Measurements from ENCODE around the gene CALCR.

The CALCR gene

GRCh38 chr7:93448176-93448575, 126.3 kb downstream of the CALCR start:
- no peak for DNase-seq (ENCODE audit: low read depth in 2 of 2)

- no peak for DNase-seq (ENCODE audit: low read depth in 2 of 2)
Observed at GRCh38 chr7:93447509-93447908, 127.0 kb downstream of the CALCR start.

- peak; percentile 9 to 15 for DNase-seq (ENCODE audit: low read depth in 2 of 2)
Observed at GRCh38 chr7:93442478-93443224, 131.9 kb downstream of the CALCR start.

- DNase-seq (ENCODE audit: low read depth in 2 of 2), result no peak
Observed at GRCh38 chr7:93435791-93436190, 138.7 kb downstream of the CALCR start.

GRCh38 chr7:93432130-93432529, 142.4 kb downstream of the CALCR start:
- DNase-seq (ENCODE audit: low read depth in 2 of 2), result no peak

- no peak for DNase-seq (ENCODE audit: low read depth in 2 of 2)
Observed at GRCh38 chr7:93430917-93431588, 143.5 kb downstream of the CALCR start.

DNA sequence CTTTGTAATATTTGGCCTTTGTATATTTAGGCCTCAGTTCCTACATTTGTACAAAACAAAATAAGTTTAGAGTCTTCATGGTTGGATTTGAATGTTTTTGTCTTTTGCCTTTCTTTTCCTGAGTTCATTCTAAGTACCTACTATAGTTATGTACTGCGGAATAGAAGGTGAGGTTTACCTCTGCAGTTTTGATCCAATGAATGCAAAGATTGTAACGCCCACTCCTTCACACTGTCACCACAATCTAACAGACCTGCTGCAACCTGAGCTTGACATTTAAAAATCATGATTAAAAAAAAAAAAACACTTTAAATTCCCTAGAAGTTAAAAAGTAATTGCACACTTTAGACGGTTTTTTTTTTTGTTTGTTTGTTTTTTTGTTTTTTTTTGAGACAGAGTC, 145.0 kb downstream of the CALCR start:
- no peak for DNase-seq (ENCODE audit: low read depth in 2 of 2)

- DNase-seq (ENCODE audit: low read depth in 2 of 2), result no peak
Observed at GRCh38 chr7:93427107-93427506, 147.4 kb downstream of the CALCR start.

DNA sequence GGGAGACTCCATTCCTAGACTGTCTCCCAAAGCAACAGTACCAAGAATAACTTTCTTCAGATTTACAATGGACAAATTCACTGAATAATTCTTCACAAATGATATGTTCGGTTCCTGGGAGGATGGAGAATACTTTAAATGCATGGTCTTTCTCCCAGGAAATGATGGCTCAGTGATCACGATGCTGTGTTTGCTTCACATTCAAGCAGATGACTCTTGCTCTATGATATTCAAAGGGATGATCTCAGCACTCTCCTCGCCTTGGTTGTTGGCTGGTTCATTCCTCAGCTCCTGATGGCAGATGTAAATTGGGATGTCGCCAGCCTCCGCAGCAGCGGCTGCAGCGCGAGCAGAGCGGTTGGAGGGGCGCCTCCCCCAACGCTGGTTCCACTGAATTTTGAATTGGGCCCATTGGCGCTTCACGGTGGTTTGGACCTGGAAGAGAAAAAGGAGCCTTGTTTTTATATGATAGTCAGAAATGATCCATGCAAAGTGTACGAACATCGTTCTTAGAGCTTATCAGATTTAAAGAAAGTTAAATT, 148.3 kb downstream of the CALCR start:
- no peak for DNase-seq (ENCODE audit: low read depth in 2 of 2)

DNA sequence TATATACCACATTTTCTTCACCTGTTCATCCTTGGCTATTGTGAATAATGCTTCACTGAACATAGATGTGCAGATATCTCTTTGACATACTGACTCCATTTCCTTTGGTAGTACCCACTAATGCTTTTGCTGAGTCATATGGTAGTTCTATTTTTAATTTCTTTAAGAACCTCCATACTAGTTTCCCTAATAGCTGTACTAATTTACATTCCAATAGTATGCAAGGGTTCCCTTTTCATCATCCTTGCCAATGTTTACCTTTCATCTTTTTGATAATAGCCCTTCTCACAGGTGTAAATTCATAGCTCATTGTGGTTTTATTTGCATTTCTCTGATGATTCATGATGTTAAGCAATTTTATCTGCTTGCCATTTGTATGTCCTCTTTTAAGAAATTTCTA, 159.9 kb downstream of the CALCR start:
- no peak for DNase-seq (ENCODE audit: low read depth in 2 of 2)

DNA sequence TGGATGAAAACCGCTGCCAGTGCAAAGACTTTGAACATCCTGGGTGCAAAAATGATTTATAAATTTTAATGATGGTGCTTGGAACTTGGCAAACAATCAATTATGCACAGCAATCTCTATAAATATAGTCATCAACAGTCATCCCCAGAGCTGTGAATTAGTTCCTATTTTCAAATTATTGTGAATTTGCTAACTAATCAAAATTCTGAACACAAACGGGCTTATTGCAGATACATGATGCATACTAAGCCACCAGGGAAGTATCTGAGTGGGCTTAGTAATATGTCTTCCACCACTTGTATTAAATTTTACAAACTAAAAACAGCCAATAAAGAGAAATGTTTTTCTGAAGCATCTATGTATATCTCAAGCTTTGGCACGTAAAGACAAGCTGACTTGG, 165.2 kb downstream of the CALCR start:
- DNase-seq (ENCODE audit: low read depth in 2 of 2), result no peak

DNA sequence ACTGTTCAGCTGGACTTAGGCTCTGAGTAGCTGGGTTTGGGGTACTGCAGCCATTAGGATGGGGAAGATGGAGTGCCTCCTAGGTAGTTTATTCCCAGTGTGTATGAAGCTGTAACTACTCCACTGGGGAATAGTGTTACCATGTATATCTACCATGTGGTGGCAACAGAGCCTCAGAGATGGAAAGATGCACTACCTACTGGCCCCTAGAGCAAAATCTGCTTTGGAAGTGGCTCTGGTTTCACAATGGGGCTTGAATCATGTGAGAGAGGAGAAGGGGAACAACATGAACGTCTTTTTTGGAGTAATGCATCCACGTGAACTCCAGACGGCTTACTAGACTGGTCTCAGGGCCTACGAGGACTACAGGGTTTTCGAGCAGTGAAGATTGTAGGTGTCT, 167.3 kb downstream of the CALCR start:
- no peak for DNase-seq (ENCODE audit: low read depth in 2 of 2)

DNA sequence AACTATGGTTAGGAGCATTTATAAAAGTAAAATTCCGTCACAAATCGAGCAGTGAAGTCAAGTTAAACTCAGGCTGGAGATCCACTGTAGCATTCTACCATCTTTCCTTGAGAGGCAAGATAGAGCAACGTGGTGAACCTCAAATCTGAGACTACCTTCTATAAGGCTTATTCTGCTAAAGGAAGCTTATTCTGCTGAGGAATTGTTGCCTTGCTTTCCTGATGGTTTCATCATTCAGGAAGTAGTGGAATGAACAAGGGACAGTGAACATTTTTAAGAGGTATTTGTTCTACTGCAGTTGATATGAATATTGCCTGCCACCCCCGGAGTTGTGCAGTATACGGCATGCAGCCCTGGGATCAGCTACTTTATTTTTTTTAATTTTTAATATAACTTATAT, 171.6 kb downstream of the CALCR start:
- DNase-seq (ENCODE audit: low read depth in 2 of 2), result no peak

DNA sequence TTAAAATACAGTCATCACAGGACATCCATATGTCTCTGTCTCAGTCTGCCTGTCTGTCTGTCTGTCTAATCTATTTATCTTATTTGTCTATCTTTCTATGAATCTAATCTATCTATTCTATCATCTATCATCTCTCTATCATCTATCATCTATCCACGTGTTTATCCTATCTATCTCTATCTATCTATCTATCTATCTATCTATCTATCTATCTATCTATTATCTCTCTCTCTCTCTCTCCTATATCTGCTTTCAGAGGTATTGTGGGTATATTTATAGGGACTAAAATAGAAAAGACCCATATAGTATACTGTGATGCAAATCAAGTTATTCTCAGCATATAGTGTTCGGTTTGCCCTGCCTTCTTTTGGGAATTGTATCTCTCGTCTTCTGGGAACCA, 174.9 kb downstream of the CALCR start:
- no peak for DNase-seq (ENCODE audit: low read depth in 2 of 2)

GRCh38 chr7:93392984-93393383, 181.5 kb downstream of the CALCR start:
- DNase-seq (ENCODE audit: low read depth in 2 of 2), result no peak

DNA sequence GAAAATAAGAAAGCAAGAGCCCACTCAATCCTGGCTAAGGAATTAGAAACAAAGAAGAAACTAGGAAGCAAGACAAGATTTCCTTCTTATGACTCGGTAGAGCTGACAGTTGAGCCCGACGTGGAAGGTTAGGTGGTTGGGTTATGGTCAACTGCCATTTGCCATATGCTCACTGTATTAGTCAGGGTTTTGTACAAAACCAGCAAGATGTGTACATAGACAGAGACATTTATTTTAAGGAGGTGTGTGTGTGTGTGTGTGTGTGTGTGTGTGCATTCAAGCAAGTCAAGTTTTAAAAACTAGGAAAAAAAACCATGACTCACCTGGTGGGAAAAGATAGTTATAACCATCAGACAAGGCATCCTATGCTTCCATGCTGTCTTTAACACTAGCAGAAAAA, 183.9 kb downstream of the CALCR start:
- DNase-seq (ENCODE audit: low read depth in 2 of 2), result no peak

DNA sequence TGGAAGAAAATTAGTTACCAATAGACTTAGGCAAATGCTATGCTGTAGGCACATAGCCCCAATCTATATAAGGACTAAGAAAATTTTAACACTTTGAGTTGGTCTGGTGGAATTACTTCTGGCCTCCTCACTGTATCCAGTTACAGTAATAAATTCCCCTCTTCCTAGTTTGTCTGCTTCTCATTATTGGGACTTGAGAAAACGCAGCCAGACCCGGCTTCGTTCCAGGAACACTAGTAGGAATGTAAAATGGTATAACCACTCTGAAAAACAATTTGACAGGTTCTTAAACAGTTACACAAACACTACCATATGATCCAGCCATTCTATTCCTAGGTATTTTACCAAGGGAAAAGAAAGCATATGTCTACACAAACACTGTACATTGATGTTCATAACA, 192.2 kb downstream of the CALCR start:
- DNase-seq (ENCODE audit: low read depth in 2 of 2), result no peak

- no peak for DNase-seq (ENCODE audit: low read depth in 2 of 2)
Observed at GRCh38 chr7:93378131-93378760, 196.3 kb downstream of the CALCR start.

GRCh38 chr7:93375603-93376002, 198.9 kb downstream of the CALCR start:
- DNase-seq (ENCODE audit: low read depth in 2 of 2), result no peak
